ENCODE data around the gene KCTD5. TPM values are rescaled to one million over a fixed set of nuclear protein-coding genes. Genes with fewer than 3 reads are reported as not detected.

KCTD5 gene, protein sequence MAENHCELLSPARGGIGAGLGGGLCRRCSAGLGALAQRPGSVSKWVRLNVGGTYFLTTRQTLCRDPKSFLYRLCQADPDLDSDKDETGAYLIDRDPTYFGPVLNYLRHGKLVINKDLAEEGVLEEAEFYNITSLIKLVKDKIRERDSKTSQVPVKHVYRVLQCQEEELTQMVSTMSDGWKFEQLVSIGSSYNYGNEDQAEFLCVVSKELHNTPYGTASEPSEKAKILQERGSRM
- total RNA-seq: 11.7 and 13.7 TPM in 2 replicates

DNA sequence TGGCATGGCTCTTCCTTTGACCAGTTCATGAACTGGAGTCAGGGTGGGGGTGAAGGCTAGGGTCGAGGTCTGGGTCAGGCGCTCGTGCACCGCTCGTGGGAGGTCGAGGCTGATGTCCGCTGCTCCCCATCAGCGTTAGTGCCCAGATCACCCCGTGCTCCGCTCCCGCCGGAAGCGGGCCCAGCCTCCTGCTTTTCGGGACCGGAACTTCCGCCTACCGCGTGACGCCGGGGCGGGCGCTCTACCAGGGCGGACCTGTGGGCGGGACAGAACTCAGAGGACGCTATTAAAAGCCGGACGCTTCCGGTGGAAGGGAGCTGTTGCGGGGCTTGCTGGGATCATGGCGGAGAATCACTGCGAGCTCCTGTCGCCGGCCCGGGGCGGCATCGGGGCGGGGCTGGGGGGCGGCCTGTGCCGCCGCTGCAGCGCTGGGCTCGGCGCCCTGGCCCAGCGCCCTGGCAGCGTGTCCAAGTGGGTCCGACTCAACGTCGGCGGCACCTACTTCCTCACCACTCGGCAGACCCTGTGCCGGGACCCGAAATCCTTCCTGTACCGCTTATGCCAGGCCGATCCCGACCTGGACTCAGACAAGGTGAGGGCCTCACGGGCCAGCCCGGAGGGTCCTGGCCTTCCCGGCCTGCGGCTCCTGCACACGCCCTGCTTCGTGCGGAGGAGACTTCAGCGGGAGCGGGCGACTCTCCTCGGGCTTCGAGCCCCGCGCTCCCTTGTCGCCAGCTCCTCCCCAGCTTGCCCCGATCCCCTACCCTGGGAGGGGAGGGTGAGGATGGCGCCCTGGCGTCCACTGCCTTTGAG, at the start of gene KCTD5:
Gene KCTD5, plus strand, starts transcription at position 315 of the 813 bp plus-strand sequence. Its CDS starts 26 bp downstream, at position 341.

DNA sequence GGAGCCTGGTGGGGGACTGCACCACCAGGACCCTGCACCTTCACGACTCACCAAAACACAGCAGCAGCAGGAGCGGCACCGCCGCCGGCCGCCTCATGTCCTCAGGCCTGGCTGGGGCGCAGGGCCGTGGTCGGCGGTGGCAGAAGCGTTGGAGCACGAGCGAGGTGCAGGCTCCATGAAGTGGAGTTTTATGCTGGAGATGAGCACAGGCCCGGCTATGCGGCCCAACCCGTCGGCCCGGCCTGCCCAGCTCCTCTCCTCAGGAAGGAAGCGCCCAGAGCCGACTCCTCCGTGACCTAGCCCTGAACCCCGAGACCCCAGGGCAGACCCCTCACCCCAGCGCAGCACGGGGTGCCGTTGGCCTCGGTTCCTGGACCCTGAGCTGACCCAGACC, 37.7 kb downstream of the KCTD5 start, which contains the start of gene PRSS27:
Gene PRSS27, minus strand, starts transcription at position 161 of the 394 bp plus-strand sequence. Its CDS starts 64 bp downstream, at position 97.

DNA sequence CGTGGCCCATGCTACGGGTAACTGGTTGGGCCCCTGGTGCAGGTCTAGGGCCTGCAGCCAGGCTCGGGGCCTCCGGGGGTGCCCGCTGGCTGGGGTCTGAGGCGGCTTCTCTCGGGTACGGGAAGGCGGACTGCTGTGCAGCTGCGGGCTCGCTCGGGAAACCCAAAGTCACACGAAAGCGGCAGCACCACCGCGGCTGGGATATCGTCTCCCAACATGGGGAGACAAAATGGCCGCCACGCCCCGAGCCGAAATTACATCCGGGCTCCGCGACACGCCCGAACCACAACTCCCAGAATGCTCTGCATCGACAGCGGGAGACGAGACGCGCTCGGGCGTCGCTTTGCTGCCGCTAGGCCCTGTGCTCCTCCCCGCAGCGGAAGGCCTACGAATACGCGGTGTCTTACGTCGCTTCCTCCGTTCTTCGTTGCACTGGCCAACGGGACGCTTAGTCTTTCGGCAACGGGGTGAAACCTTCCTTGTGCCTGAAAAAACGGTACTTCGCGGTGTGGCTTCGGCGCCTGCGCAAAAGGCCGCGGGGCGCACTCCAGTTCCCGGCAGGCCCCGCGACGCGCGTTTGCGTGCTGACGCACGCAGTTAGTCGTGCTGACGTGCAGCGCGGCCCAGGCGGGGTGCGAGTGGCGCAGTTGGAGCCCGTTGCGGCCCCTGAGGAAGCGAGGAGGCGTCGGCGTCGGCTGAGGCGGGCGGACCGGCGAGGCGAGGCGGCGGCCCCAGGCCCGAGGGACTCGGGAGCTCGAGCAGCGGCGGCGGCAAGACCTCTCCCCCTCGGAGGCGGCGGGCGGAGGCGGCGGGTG, 69.9 kb downstream of the KCTD5 start, which contains the start of gene SRRM2:
Gene SRRM2, plus strand, starts transcription at position 604 of the 815 bp plus-strand sequence. CDS start 3,727 bp downstream, outside the sequence.

Other genes starting within 250 kb of the KCTD5 start
- gene TEDC2, start 222.4 kb upstream of the KCTD5 start, total RNA-seq: 0.34 and 1.1 TPM in 2 replicates
- gene NTN3, start 211.2 kb upstream of the KCTD5 start, total RNA-seq: 1.2 and 1.4 TPM in 2 replicates
- gene TBC1D24, start 207.4 kb upstream of the KCTD5 start, total RNA-seq: 10.2 and 13.6 TPM in 2 replicates
- 8.0 and 8.4 TPM in 2 replicates for gene ATP6V0C, start 168.6 kb upstream of the KCTD5 start, total RNA-seq
- gene AMDHD2, start 162.2 kb upstream of the KCTD5 start, total RNA-seq: 58.7 and 69.5 TPM in 2 replicates
- gene CEMP1, start 151.1 kb upstream of the KCTD5 start, total RNA-seq: under 0.01 TPM in 1 of 2 replicates, not detected in the other
- gene PDPK1, start 144.5 kb upstream of the KCTD5 start, total RNA-seq: 10.0 and 12.5 TPM in 2 replicates
- gene PRSS27, start 37.7 kb downstream of the KCTD5 start, total RNA-seq: 0.69 and 1.1 TPM in 2 replicates
- gene SRRM2, start 70.1 kb downstream of the KCTD5 start, total RNA-seq: 41.0 and 43.3 TPM in 2 replicates
- 762 and 829 TPM in 2 replicates for gene ELOB, start 94.8 kb downstream of the KCTD5 start, total RNA-seq
- not detected in 2 replicates for gene PRSS33, start 105.0 kb downstream of the KCTD5 start, total RNA-seq
- gene PRSS41, start 115.9 kb downstream of the KCTD5 start, total RNA-seq: not detected in 2 replicates
- gene PRSS21, start 134.7 kb downstream of the KCTD5 start, total RNA-seq: 1.6 TPM in 1 of 2 replicates, not detected in the other
- gene ZG16B, start 147.8 kb downstream of the KCTD5 start, total RNA-seq: 0.16 TPM in 1 of 2 replicates, not detected in the other
- gene PRSS22, start 175.6 kb downstream of the KCTD5 start, total RNA-seq: not detected in 2 replicates
- gene FLYWCH2, start 200.7 kb downstream of the KCTD5 start, total RNA-seq: 47.5 and 62.6 TPM in 2 replicates
- gene FLYWCH1, start 229.4 kb downstream of the KCTD5 start, total RNA-seq: 38.0 and 47.9 TPM in 2 replicates

Data from bronchial smooth muscle cell (primary cell).